Smooth muscle cell (in vitro differentiated cells): ENCODE data around the gene RPL41. TPM values are rescaled to one million over a fixed set of nuclear protein-coding genes. Genes with fewer than 3 reads are reported as not detected.

ENCODE experiments used
- DNase-seq: peaks from one replicate; lab custom pipeline; 2025; ENCODE audit not compliant: unreplicated experiment; lab: John Stamatoyannopoulos, UW
- H2AFZ ChIP-seq: fragments of 200-600 bp; sonication (generic); 2 replicates; pipeline ENCODE4 v1.6.0; 2016; ENCODE audit warnings: antibody characterized with exemption, low read depth, mild to moderate bottlenecking
- H3F3A ChIP-seq: fragments of 200-600 bp; sonication (generic); 2 replicates; pipeline ENCODE4 v1.6.0; 2017; ENCODE audit warnings: antibody characterized with exemption, low read depth
- H3K27ac ChIP-seq: fragments of 200-600 bp; sonication (generic); 2 replicates; pipeline ENCODE4 v1.5.1; 2016; ENCODE audit warnings: low read depth, mild to moderate bottlenecking
- H3K27me3 ChIP-seq: fragments of 200-600 bp; sonication (generic); 2 replicates; pipeline ENCODE4 v1.6.1; 2016; ENCODE audit warnings: low read depth, mild to moderate bottlenecking
- H3K36me3 ChIP-seq: fragments of 200-600 bp; sonication (generic); 2 replicates; pipeline ENCODE4 v1.5.1; 2016; ENCODE audit warnings: low read depth
- H3K4me1 ChIP-seq: fragments of 200-600 bp; sonication (generic); 2 replicates; pipeline ENCODE4 v1.5.1; 2016; ENCODE audit warnings: low read depth
- H3K4me2 ChIP-seq: fragments of 200-600 bp; sonication (generic); 2 replicates; pipeline ENCODE4 v1.6.0; 2016; ENCODE audit warnings: mild to moderate bottlenecking
- H3K4me3 ChIP-seq: fragments of 200-600 bp; sonication (generic); 2 replicates; pipeline ENCODE4 v1.5.1; 2016; ENCODE audit warnings: mild to moderate bottlenecking
- H3K79me2 ChIP-seq: fragments of 200-600 bp; sonication (generic); 2 replicates; pipeline ENCODE4 v1.6.0; 2016; ENCODE audit warnings: low read depth, mild to moderate bottlenecking
- H3K9ac ChIP-seq: fragments of 200-600 bp; sonication (generic); 2 replicates; pipeline ENCODE4 v1.6.0; 2016; ENCODE audit warnings: low read depth
- H3K9me3 ChIP-seq: fragments of 200-600 bp; sonication (generic); replicated peaks from 2 replicates; pipeline ENCODE4 v1.5.1; 2016; ENCODE audit warnings: low read depth
- H4K20me1 ChIP-seq: fragments of 200-600 bp; sonication (generic); 2 replicates; pipeline ENCODE4 v1.6.0; 2016; ENCODE audit warnings: low read depth
- WGBS: methylation state at CpG from one replicate; pipeline ENCODE4 v1.1.7; 2016; ENCODE audit warnings: low lambda C conversion rate; 5-methylcytosine and 5-hydroxymethylcytosine counted together
- polyA plus RNA-seq: library from polyadenylated mRNA; unstranded; fragments of >200 nt; fragmentation: Nextera tagmentation; extraction: Ambion mirVana; gene quantifications from 2 replicates; pipeline ENCODE4 v1.2.1, GENCODE V29; 2016
- total RNA-seq: library from RNA; depleted of rRNA; stranded (reverse); fragments of >200 nt; gene quantifications from 2 replicates; pipeline ENCODE4 v1.2.3, GENCODE V29; 2014
- TF ChIP-seq, protein P1 (sequence below): fragments of 200-600 bp; sonication (generic); IDR thresholded peaks from 2 replicates; pipeline ENCODE4 v1.5.1; 2017; ENCODE audit warnings: borderline replicate concordance, mild to moderate bottlenecking, antibody characterized with exemption; ENCODE audit not compliant: insufficient read depth, poor library complexity, severe bottlenecking

The RPL41 gene
- total and polyA plus RNA-seq, 2 experiments from 2014 or later: 2,414 to 3,246 TPM

DNA sequence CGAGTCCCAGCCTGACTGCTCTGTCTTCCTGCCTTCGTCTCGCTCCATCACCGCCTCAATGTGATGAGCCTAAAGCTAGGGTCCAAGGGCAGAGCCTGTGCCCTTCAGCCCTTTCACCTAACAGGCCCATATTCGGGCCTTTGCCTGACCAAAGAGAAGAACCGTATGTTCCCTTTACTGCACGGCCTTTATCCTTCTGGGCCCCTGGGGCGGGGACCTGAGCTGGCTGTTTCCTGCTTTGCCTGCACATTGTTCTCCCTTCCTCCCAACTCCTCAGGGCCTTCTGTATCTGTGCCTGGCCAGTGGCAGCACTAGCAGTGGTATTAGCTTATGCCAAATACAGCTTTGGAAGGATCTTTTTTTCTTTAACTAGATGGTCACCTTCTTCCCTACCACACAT lies 27.4 kb downstream of the RPL41 start:
- Histone ChIP-seq H3K9ac (no peak overlapping the region), H2AFZ (no peak overlapping the region), H3K79me2 (no peaks in the 10 kb centered on the region), H3K4me2 (no peak overlapping the region), H3K27ac (no peak overlapping the region), H3K27me3 (no peaks in the 10 kb centered on the region), H3K36me3 (peaks cover 15% of the 10 kb centered on the region), H3K4me3 (no peak overlapping the region), H3F3A (no peaks in the 10 kb centered on the region), H3K4me1 (no peaks in the 10 kb centered on the region), H4K20me1 (no peaks in the 10 kb centered on the region), H3K9me3 (no peaks in the 10 kb centered on the region)
- no peak for DNase-seq
- TF ChIP-seq, protein P1, sequence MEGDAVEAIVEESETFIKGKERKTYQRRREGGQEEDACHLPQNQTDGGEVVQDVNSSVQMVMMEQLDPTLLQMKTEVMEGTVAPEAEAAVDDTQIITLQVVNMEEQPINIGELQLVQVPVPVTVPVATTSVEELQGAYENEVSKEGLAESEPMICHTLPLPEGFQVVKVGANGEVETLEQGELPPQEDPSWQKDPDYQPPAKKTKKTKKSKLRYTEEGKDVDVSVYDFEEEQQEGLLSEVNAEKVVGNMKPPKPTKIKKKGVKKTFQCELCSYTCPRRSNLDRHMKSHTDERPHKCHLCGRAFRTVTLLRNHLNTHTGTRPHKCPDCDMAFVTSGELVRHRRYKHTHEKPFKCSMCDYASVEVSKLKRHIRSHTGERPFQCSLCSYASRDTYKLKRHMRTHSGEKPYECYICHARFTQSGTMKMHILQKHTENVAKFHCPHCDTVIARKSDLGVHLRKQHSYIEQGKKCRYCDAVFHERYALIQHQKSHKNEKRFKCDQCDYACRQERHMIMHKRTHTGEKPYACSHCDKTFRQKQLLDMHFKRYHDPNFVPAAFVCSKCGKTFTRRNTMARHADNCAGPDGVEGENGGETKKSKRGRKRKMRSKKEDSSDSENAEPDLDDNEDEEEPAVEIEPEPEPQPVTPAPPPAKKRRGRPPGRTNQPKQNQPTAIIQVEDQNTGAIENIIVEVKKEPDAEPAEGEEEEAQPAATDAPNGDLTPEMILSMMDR: no peak
- WGBS: 93% methylated on average over 8 of the region's 8 CpGs

DNA sequence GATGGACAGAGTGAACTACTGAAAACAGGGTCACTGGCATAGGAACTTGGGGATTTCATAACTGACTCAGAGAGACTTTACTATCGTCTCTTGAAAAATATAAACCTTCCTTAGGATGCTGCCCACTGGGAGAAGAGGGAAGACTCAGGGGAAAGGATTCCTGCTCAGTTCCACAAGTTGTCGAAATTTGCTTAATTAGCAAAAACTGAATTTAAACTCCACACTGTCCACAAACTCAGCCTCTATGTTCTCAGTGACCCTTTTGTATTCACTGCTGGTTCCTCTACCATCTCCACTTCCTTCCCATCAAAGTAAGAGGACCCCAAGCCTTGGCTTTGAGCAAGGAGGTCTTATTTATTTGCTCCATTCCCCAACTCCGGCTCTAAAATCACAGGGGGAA lies 28.8 kb downstream of the RPL41 start:
- no peaks in the 10 kb centered on the region for H3K27me3 ChIP-seq
- DNase-seq: no peak
- H3K27ac ChIP-seq: no peak overlapping the region
- H3K4me3 ChIP-seq: no peak overlapping the region
- no peaks in the 10 kb centered on the region for H3K9me3 ChIP-seq
- no peak overlapping the region for H3K9ac ChIP-seq
- H3K79me2 ChIP-seq: no peaks in the 10 kb centered on the region
- no peak overlapping the region for H2AFZ ChIP-seq
- 92% methylated on average over 3 of the region's 3 CpGs for WGBS
- TF ChIP-seq, protein P1: no peak
- H3K4me2 ChIP-seq: no peak overlapping the region
- peaks cover under 1% of the 10 kb centered on the region for H3F3A ChIP-seq
- H4K20me1 ChIP-seq: no peaks in the 10 kb centered on the region
- H3K4me1 ChIP-seq: no peaks in the 10 kb centered on the region
- H3K36me3 ChIP-seq: peaks cover 7% of the 10 kb centered on the region

DNA sequence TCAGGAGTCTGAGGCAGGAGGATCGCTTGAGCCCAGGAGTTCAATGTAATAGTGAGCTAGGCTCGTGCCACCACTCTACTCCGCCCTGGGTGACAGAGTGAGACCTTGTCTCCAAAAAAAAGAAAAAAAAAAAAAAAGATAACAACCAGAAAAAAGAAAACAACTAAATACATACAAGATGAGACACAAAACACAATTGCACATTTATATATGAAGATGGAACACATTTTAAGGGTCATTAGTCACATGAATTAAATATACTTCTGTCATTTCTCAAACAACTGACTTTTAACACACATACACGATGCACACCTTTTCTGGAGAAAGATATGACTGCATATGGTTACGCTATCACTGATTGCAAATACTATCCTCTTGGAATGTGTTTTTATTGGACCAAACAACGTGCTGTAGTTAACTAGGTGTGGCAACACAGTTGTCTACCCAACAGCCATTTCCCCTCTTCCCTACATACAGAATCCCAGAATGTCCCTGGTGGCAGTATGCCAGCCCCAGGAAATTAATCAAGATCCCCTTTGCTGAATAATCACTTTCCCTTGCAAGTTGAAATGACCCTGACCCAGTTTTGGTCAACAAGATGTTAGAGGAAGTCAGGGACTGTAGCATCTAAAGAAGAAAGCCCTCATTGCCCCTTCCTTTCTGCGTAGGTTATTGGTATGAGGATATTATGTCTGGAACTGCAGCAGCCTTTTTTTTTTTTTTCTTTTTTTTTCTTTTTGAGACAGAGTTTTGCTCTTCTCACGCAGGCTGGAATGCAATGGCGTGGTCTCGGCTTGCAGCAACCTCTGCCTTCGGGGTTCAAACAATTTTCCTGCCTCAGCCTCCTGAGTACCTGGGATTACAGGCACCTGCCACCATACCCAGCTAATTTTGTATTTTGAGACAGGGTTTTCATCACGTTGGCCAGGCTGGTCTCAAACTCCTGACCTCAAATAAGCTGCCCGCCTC lies 30.3 kb downstream of the RPL41 start:
- Histone ChIP-seq H3K4me1 (peaks cover 5% of the 10 kb centered on the region), H2AFZ (no peak overlapping the region), H4K20me1 (no peaks in the 10 kb centered on the region), H3K9ac (no peak overlapping the region), H3K27me3 (no peaks in the 10 kb centered on the region), H3K27ac (no peak overlapping the region), H3K9me3 (no peaks in the 10 kb centered on the region), H3F3A (peaks cover 6% of the 10 kb centered on the region), H3K36me3 (no peaks in the 10 kb centered on the region), H3K4me2 (no peak overlapping the region), H3K4me3 (no peak overlapping the region), H3K79me2 (no peaks in the 10 kb centered on the region)
- 89% methylated on average over 13 of the region's 13 CpGs for WGBS
- TF ChIP-seq, protein P1: no peak
- DNase-seq: no peak
